ENCODE data around the gene TRIM58.

TRIM58 gene

DNA sequence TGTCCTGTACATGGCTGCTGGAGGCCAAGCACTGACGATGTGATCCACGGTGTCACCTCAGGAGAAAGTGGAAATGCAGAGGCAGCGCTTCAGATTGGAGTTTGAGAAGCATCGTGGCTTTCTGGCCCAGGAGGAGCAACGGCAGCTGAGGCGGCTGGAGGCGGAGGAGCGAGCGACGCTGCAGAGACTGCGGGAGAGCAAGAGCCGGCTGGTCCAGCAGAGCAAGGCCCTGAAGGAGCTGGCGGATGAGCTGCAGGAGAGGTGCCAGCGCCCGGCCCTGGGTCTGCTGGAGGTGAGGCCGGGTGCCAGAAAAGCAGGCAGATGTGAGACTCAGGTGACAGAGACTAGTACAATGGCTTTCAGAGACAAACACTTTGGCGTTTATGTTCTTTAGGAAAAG, 7.7 kb downstream of the TRIM58 start:
- Histone ChIP-seq H3K9me3 (ENCODE audit: low read length) (no peaks in the 10 kb centered on the region), H3K27ac (ENCODE audit: low read depth, low read length, poor library complexity, severe bottlenecking) (no peak overlapping the region), H3K79me2 (ENCODE audit: insufficient read depth, low read length) (no peaks in the 10 kb centered on the region), H3K4me3 (ENCODE audit: low read depth, low read length, poor library complexity, severe bottlenecking) (no peak overlapping the region), H4K20me1 (ENCODE audit: insufficient read depth, low read length) (no peaks in the 10 kb centered on the region), H3K9me2 (ENCODE audit: low read depth, low read length) (no peaks in the 10 kb centered on the region), H3F3A (ENCODE audit: insufficient read depth, low read length) (no peaks in the 10 kb centered on the region), H3K27me3 (ENCODE audit: insufficient read depth, low read length) (no peaks in the 10 kb centered on the region), H3K4me1 (ENCODE audit: insufficient read depth, low read length, severe bottlenecking) (no peaks in the 10 kb centered on the region), H2AFZ (ENCODE audit: low read length) (no peak overlapping the region), H3K9ac (ENCODE audit: low read length) (no peak overlapping the region), H3K4me2 (ENCODE audit: low read length) (no peak overlapping the region), H3K36me3 (ENCODE audit: insufficient read depth, low read length) (no peaks in the 10 kb centered on the region)
- TF ChIP-seq, protein P1, sequence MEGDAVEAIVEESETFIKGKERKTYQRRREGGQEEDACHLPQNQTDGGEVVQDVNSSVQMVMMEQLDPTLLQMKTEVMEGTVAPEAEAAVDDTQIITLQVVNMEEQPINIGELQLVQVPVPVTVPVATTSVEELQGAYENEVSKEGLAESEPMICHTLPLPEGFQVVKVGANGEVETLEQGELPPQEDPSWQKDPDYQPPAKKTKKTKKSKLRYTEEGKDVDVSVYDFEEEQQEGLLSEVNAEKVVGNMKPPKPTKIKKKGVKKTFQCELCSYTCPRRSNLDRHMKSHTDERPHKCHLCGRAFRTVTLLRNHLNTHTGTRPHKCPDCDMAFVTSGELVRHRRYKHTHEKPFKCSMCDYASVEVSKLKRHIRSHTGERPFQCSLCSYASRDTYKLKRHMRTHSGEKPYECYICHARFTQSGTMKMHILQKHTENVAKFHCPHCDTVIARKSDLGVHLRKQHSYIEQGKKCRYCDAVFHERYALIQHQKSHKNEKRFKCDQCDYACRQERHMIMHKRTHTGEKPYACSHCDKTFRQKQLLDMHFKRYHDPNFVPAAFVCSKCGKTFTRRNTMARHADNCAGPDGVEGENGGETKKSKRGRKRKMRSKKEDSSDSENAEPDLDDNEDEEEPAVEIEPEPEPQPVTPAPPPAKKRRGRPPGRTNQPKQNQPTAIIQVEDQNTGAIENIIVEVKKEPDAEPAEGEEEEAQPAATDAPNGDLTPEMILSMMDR (IDR thresholded peaks at IDR 0.05; ENCODE audit: low read length): no peak
- no peak for TF ChIP-seq EZH2 (IDR thresholded peaks at IDR 0.05; ENCODE audit: borderline replicate concordance, low read length)

DNA sequence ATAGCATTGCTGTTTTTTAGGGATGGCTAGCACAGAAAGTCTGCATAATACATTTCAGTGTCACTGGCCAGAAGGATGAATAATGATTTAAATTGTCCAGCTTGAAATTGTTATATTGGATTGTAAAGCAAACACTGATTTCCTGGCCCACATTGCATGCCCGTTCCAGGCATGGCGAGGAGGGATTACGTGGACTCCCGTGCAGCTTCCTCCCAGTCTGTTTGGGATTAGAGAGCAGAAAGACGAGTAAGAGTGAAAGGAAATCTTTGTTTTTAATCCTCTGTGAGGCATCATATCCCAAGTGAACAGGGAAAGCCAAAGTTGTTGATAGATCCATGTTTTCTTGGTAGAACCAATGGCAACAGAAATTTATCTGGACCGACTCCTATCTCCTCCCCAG, 8.4 kb downstream of the TRIM58 start:
- Histone ChIP-seq H3K4me2 (ENCODE audit: low read length) (no peak overlapping the region), H3K27me3 (ENCODE audit: insufficient read depth, low read length) (no peaks in the 10 kb centered on the region), H3K4me3 (ENCODE audit: low read depth, low read length, poor library complexity, severe bottlenecking) (no peak overlapping the region), H3K27ac (ENCODE audit: low read depth, low read length, poor library complexity, severe bottlenecking) (no peak overlapping the region), H3K9me3 (ENCODE audit: low read length) (no peaks in the 10 kb centered on the region), H3K9me2 (ENCODE audit: low read depth, low read length) (no peaks in the 10 kb centered on the region), H4K20me1 (ENCODE audit: insufficient read depth, low read length) (no peaks in the 10 kb centered on the region), H3K9ac (ENCODE audit: low read length) (no peak overlapping the region), H2AFZ (ENCODE audit: low read length) (no peak overlapping the region), H3K4me1 (ENCODE audit: insufficient read depth, low read length, severe bottlenecking) (no peaks in the 10 kb centered on the region), H3K36me3 (ENCODE audit: insufficient read depth, low read length) (no peaks in the 10 kb centered on the region), H3F3A (ENCODE audit: insufficient read depth, low read length) (no peaks in the 10 kb centered on the region), H3K79me2 (ENCODE audit: insufficient read depth, low read length) (no peaks in the 10 kb centered on the region)
- TF ChIP-seq, protein P1 (IDR thresholded peaks at IDR 0.05; ENCODE audit: low read length): no peak
- no peak for TF ChIP-seq EZH2 (IDR thresholded peaks at IDR 0.05; ENCODE audit: borderline replicate concordance, low read length)

DNA sequence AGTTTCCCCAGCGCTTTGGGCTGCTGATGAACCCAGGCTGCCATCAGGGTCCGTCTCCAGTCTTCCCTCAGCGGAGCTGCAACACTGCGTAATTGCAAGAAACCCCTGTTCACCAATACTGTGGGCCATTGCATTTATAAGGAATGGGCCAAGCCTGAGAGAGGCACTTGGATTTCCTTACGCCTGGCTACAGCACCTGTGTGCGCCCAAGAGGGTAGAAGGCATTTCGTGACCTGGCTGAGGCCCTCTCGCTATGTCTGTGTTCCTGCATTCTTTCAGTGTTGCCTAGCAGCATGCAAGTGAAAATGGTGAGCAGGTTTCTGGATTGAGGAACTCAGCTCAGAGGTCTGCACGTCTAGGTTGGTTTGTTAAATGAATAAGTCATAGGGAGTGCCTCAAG, 26.4 kb downstream of the TRIM58 start:
- no peaks in the 10 kb centered on the region for H3K4me1 ChIP-seq (ENCODE audit: insufficient read depth, low read length, severe bottlenecking)
- no peaks in the 10 kb centered on the region for H4K20me1 ChIP-seq (ENCODE audit: insufficient read depth, low read length)
- H3K79me2 ChIP-seq (ENCODE audit: insufficient read depth, low read length): no peaks in the 10 kb centered on the region
- H3K27me3 ChIP-seq (ENCODE audit: insufficient read depth, low read length): no peaks in the 10 kb centered on the region
- H3K9me2 ChIP-seq (ENCODE audit: low read depth, low read length): no peaks in the 10 kb centered on the region
- no peak overlapping the region for H3K4me3 ChIP-seq (ENCODE audit: low read depth, low read length, poor library complexity, severe bottlenecking)
- no peak overlapping the region for H3K27ac ChIP-seq (ENCODE audit: low read depth, low read length, poor library complexity, severe bottlenecking)
- TF ChIP-seq EZH2 (IDR thresholded peaks at IDR 0.05; ENCODE audit: borderline replicate concordance, low read length): no peak
- TF ChIP-seq, protein P1 (IDR thresholded peaks at IDR 0.05; ENCODE audit: low read length): no peak
- no peaks in the 10 kb centered on the region for H3K9me3 ChIP-seq (ENCODE audit: low read length)
- no peak overlapping the region for H3K4me2 ChIP-seq (ENCODE audit: low read length)
- H3K36me3 ChIP-seq (ENCODE audit: insufficient read depth, low read length): no peaks in the 10 kb centered on the region
- H3K9ac ChIP-seq (ENCODE audit: low read length): no peak overlapping the region
- H3F3A ChIP-seq (ENCODE audit: insufficient read depth, low read length): no peaks in the 10 kb centered on the region
- no peak overlapping the region for H2AFZ ChIP-seq (ENCODE audit: low read length)
